HepG2 (cell line): ENCODE results near the gene POLDIP3. TPM values are rescaled to one million over a fixed set of nuclear protein-coding genes. Genes with fewer than 3 reads are reported as not detected.

Source experiments
- BCL6 ChIP-seq: IDR thresholded peaks from 2 replicates; pipeline ENCODE4 v1.6.1; 2016; ENCODE audit warnings: missing genetic modification reagents, missing compliant biosample characterization
- CEBPB ChIP-seq: IDR thresholded peaks from 2 replicates; pipeline ENCODE4 v1.6.1; 2011; ENCODE audit warnings: low read depth, low read length, improper control_type of control experiment, borderline replicate concordance
- CREB1 ChIP-seq, 2 experiments: fragments of 450-650 bp in 1 of 2; IDR thresholded peaks; 2 replicates each; pipeline ENCODE4 v1.6.1; 2016 to 2017; ENCODE audit warnings: control low read depth in 1 of 2, mild to moderate bottlenecking in 1 of 2, missing compliant biosample characterization in 1 of 2, missing genetic modification characterization in 1 of 2
- HBP1 ChIP-seq: IDR thresholded peaks from 2 replicates; pipeline ENCODE4 v1.6.1; 2016; ENCODE audit warnings: low read depth, control low read depth
- HMG20A ChIP-seq: IDR thresholded peaks from 2 replicates; pipeline ENCODE4 v1.6.1; 2016; ENCODE audit warnings: borderline replicate concordance
- MEF2D ChIP-seq: sonication (generic); formaldehyde crosslinking; IDR thresholded peaks from 2 replicates; pipeline ENCODE4 v1.5.1; 2020; ENCODE audit warnings: mild to moderate bottlenecking, missing genetic modification reagents
- NR2F1 ChIP-seq, 2 experiments: fragments of 450-650 bp in 1 of 2; formaldehyde crosslinking in 1 of 2; IDR thresholded peaks; 2 replicates each; pipeline versions ENCODE4 v1.5.0 to v1.6.1; 2016 to 2020; ENCODE audit warnings: mild to moderate bottlenecking in 1 of 2, missing compliant biosample characterization in 1 of 2, missing genetic modification reagents in 1 of 2, moderate library complexity in 1 of 2
- RFXAP ChIP-seq: sonication (generic); formaldehyde crosslinking; IDR thresholded peaks from 2 replicates; pipeline ENCODE4 v1.4.0; 2020; ENCODE audit warnings: missing genetic modification reagents, borderline replicate concordance
- SPEN ChIP-seq: sonication (generic); formaldehyde crosslinking; IDR thresholded peaks from 2 replicates; pipeline ENCODE4 v1.5.1; 2020; ENCODE audit warnings: low read depth, mild to moderate bottlenecking, missing genetic modification reagents
- TBX2 ChIP-seq: sonication (generic); formaldehyde crosslinking; IDR thresholded peaks from 2 replicates; pipeline ENCODE4 v1.5.0; 2020; ENCODE audit warnings: missing genetic modification reagents, mild to moderate bottlenecking, borderline replicate concordance
- TRIM24 ChIP-seq: sonication (generic); formaldehyde crosslinking; IDR thresholded peaks from 2 replicates; pipeline ENCODE4 v1.8.0; 2022; ENCODE audit warnings: mild to moderate bottlenecking, missing genetic modification reagents
- ZMAT3 ChIP-seq: sonication (generic); formaldehyde crosslinking; conservative IDR thresholded peaks from 2 replicates; pipeline ENCODE4 v1.7.0; 2021; ENCODE audit warnings: missing genetic modification reagents
- ZNF510 ChIP-seq: sonication (generic); formaldehyde crosslinking; IDR thresholded peaks from 2 replicates; pipeline ENCODE4 v1.4.0; 2020; ENCODE audit warnings: low read depth, mild to moderate bottlenecking, missing genetic modification reagents
- ZNF770 ChIP-seq: sonication (generic); formaldehyde crosslinking; IDR thresholded peaks from 2 replicates; pipeline ENCODE4 v1.5.0; 2020; ENCODE audit warnings: mild to moderate bottlenecking, missing genetic modification reagents
- ZSCAN12 ChIP-seq: sonication (generic); formaldehyde crosslinking; IDR thresholded peaks from 2 replicates; pipeline ENCODE4 v1.9.0; 2021; ENCODE audit warnings: mild to moderate bottlenecking, missing genetic modification reagents
- polyA plus RNA-seq, 8 experiments: library from polyadenylated mRNA; depleted of rRNA in 3 of 8; stranded (reverse) in 7 of 8; unstranded in 1 of 8; fragments of >200 nt; fragmentation: Illumina TruSeq in 4 of 8; extraction: Trizol in 4 of 8; gene quantifications; 2 replicates each; pipeline versions ENCODE4 v1.2.1 to v1.2.3, GENCODE V29; 2011 to 2016; ENCODE audit warnings: low read depth in 4 of 8, missing spikeins in 1 of 8, mixed read lengths in 1 of 8; ENCODE audit not compliant: insufficient read depth in 1 of 8
- total RNA-seq, 5 experiments: library from RNA; depleted of rRNA; stranded (reverse); fragments of >200 nt; fragmentation: Illumina TruSeq; extraction: Trizol; gene quantifications; 2 replicates each; pipeline ENCODE4 v1.2.3, GENCODE V29; 2016; ENCODE audit warnings: low read depth in 1 of 5
- TF ChIP-seq, protein P1 (sequence below): sonication (generic); formaldehyde crosslinking; IDR thresholded peaks from 2 replicates; pipeline ENCODE4 v1.5.1; 2020; ENCODE audit warnings: mild to moderate bottlenecking, missing genetic modification reagents, moderate library complexity
- TF ChIP-seq, protein P2 (sequence below): sonication (generic); formaldehyde crosslinking; IDR thresholded peaks from 2 replicates; pipeline ENCODE4 v1.4.0; 2020; ENCODE audit warnings: missing genetic modification reagents
- TF ChIP-seq, protein P3 (sequence below): sonication (generic); formaldehyde crosslinking; IDR thresholded peaks from 2 replicates; pipeline ENCODE4 v1.8.1; 2023; ENCODE audit warnings: missing genetic modification reagents, inconsistent platforms, borderline replicate concordance
- TF ChIP-seq, protein P4 (sequence below): sonication (generic); formaldehyde crosslinking; IDR thresholded peaks from 2 replicates; pipeline ENCODE4 v1.8.0; 2022; ENCODE audit warnings: missing genetic modification reagents, low read depth, mild to moderate bottlenecking, borderline replicate concordance

Gene POLDIP3
- total and polyA plus RNA-seq, 2 of the 13 experiments (the other 11 are each of a cell fraction or from before 2014, with no cell fraction given), result 45.8 to 47.4 TPM

- TF ChIP-seq SPEN (CRISPR knock-in tag), result no peak
- no peak for TF ChIP-seq CREB1 (IDR thresholded peaks at IDR 0.05)
- 0 out of 2 replicates have a peak, but pooled peaks have one; percentile 21 for TF ChIP-seq CREB1 (CRISPR knock-in tag; IDR thresholded peaks at IDR 0.05)
- TF ChIP-seq NR2F1 (CRISPR knock-in tag; IDR thresholded peaks at IDR 0.05), result peak; percentile 87 to 90
- peak; percentile 72; the same call in 1 of the 2 replicates for TF ChIP-seq HMG20A (CRISPR knock-in tag)
- peak; percentile 54; the same call in 1 of the 2 replicates for TF ChIP-seq TBX2 (CRISPR knock-in tag)
- TF ChIP-seq, protein P1, sequence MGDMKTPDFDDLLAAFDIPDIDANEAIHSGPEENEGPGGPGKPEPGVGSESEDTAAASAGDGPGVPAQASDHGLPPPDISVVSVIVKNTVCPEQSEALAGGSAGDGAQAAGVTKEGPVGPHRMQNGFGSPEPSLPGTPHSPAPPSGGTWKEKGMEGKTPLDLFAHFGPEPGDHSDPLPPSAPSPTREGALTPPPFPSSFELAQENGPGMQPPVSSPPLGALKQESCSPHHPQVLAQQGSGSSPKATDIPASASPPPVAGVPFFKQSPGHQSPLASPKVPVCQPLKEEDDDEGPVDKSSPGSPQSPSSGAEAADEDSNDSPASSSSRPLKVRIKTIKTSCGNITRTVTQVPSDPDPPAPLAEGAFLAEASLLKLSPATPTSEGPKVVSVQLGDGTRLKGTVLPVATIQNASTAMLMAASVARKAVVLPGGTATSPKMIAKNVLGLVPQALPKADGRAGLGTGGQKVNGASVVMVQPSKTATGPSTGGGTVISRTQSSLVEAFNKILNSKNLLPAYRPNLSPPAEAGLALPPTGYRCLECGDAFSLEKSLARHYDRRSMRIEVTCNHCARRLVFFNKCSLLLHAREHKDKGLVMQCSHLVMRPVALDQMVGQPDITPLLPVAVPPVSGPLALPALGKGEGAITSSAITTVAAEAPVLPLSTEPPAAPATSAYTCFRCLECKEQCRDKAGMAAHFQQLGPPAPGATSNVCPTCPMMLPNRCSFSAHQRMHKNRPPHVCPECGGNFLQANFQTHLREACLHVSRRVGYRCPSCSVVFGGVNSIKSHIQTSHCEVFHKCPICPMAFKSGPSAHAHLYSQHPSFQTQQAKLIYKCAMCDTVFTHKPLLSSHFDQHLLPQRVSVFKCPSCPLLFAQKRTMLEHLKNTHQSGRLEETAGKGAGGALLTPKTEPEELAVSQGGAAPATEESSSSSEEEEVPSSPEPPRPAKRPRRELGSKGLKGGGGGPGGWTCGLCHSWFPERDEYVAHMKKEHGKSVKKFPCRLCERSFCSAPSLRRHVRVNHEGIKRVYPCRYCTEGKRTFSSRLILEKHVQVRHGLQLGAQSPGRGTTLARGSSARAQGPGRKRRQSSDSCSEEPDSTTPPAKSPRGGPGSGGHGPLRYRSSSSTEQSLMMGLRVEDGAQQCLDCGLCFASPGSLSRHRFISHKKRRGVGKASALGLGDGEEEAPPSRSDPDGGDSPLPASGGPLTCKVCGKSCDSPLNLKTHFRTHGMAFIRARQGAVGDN (CRISPR knock-in tag), result no peak; the same call in 1 of the 2 replicates
- TF ChIP-seq ZSCAN12 (CRISPR knock-in tag), result no peak
- TF ChIP-seq BCL6 (CRISPR knock-in tag), result peak; percentile 36; the same call in 1 of the 2 replicates
- TF ChIP-seq, protein P2, sequence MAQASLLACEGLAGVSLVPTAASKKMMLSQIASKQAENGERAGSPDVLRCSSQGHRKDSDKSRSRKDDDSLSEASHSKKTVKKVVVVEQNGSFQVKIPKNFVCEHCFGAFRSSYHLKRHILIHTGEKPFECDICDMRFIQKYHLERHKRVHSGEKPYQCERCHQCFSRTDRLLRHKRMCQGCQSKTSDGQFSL (CRISPR knock-in tag), result no peak
- peak; percentile 9; the same call in 1 of the 2 replicates for TF ChIP-seq ZNF770 (CRISPR knock-in tag)
- 0 out of 2 replicates have a peak, but pooled peaks have one; percentile 43 for TF ChIP-seq HBP1
- TF ChIP-seq ZNF510 (CRISPR knock-in tag), result 0 out of 2 replicates have a peak, but pooled peaks have one; percentile 28
- TF ChIP-seq TRIM24 (CRISPR knock-in tag), result no peak
- TF ChIP-seq MEF2D (CRISPR knock-in tag), result 0 out of 2 replicates have a peak, but pooled peaks have one; percentile 30
- TF ChIP-seq ZMAT3, result 0 out of 2 replicates have a peak, but pooled peaks have one; percentile 27
- TF ChIP-seq, protein P3, sequence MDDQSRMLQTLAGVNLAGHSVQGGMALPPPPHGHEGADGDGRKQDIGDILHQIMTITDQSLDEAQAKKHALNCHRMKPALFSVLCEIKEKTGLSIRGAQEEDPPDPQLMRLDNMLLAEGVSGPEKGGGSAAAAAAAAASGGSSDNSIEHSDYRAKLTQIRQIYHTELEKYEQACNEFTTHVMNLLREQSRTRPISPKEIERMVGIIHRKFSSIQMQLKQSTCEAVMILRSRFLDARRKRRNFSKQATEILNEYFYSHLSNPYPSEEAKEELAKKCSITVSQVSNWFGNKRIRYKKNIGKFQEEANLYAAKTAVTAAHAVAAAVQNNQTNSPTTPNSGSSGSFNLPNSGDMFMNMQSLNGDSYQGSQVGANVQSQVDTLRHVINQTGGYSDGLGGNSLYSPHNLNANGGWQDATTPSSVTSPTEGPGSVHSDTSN, result no peak
- TF ChIP-seq, protein P4, sequence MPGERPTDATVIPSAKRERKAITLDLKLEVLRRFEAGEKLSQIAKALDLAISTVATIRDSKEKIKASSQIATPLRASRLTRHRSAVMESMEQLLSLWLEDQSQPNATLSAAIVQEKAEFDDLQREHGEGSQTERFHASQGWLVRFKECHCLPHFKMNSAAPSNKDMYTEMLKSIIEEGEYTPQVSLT (CRISPR knock-in tag), result no peak
- TF ChIP-seq RFXAP (CRISPR knock-in tag), result no peak
- no peak for TF ChIP-seq CEBPB
These were observed 27.2 kb upstream of the POLDIP3 start (continued) for GRCh38 chr22:42641801-42642413.
